Colonic mucosa (tissue), 4 donors: ENCODE results near the gene PKD2L1. TPM values are rescaled to one million over a fixed set of nuclear protein-coding genes. Genes with fewer than 3 reads are reported as not detected.

Source experiments
- DNase-seq: peaks from one replicate; pipeline ENCODE4 v3.0.0-alpha.2; 2020
- H3K27ac ChIP-seq: fragments of 200-600 bp; one replicate; pipeline ENCODE4 v1.8.0; 2021
- H3K27me3 ChIP-seq: fragments of 200-600 bp; one replicate; pipeline ENCODE4 v1.8.0; 2021
- H3K36me3 ChIP-seq: fragments of 200-600 bp; one replicate; pipeline ENCODE4 v1.8.0; 2021
- H3K4me1 ChIP-seq: fragments of 200-600 bp; one replicate; pipeline ENCODE4 v1.8.0; 2021; ENCODE audit warnings: mild to moderate bottlenecking
- H3K4me3 ChIP-seq: fragments of 200-600 bp; one replicate; pipeline ENCODE4 v1.8.0; 2021
- H3K9ac ChIP-seq, 2 donors: one replicate each; pipeline ENCODE4 v1.7.0; 2013; ENCODE audit warnings: control low read depth in 2 of 2, low read depth in 2 of 2, low read length in 2 of 2
- H3K9me3 ChIP-seq: fragments of 200-600 bp; one replicate; pipeline ENCODE4 v1.8.0; 2021
- intact Hi-C: fragments of 100-400 bp; cut with DNase I; formaldehyde crosslinking; loops from one replicate; pipeline ENCODE4 v1.14.1; 2022
- total RNA-seq, 2 donors: library from RNA; stranded (reverse); fragmentation: NEBNext Ultra II Directional in 1 of 2; extraction: Animal tissue kit (Norgen Biotek cat#: 25700) in 1 of 2; gene quantifications; one replicate each; pipeline ENCODE4 v1.2.1, GENCODE V29; 2021
- TF ChIP-seq, protein P1 (sequence below): fragments of 200-600 bp; IDR thresholded peaks from one replicate; pipeline ENCODE4 v1.8.0; 2022; ENCODE audit warnings: antibody characterized with exemption, mild to moderate bottlenecking
- donor health status: healthy.
- donor health status: DM: no; HTN: no; CAD: no.
- donor health status: DM: no; HTN: no; CAD: no.

Gene PKD2L1
- total RNA-seq, 2 donors from 2014 or later = 0.50 to 0.52 TPM

DNA sequence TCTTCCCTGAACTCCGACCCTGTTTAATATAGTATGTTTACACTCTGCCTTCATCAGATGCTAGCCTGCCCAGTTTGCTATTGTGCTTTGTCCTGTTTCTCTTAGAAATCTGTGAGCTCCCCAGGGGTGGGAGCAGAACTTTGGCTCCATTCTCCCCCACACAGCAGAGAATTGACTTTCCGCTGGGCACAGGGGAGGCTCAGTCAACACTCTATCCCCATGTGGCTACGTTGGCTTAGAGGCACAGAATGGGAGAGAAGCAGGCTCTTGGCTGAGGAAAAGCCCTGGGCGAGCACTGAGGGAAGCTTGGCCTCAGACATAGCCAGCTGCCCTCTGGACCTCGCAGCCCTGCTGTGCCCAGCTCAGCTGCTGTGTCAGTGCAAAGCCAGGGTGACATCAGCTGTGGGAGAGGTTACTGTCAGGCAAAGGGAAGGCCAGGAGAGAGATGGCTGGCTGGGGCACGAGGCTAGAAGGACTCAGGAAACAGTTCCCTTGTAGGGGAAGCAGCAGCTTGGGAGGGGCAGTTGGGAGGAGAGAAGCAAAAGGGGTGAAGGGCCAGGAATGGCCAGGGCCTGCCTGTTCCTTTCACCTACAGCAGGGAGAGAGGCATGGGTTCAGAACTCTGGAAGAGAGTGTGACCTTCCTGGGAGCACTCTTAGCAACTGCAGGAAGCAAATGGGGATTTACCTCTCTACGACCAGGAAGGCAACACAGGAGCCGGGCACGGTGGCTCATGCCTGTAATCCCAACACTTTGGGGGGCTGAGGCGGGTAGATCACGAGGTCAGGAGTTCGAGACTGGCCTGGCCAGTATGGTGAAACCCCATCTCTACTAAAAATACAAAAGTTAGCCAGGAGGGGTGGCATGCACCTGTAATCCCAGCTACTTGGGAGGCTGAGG is 11.2 kb upstream of the PKD2L1 start:
- intact Hi-C loops = loop anchor here (5.0 kb wide), 1 partner anchor 176 kb away; the partner anchor contains the start of gene SEC31B

DNA sequence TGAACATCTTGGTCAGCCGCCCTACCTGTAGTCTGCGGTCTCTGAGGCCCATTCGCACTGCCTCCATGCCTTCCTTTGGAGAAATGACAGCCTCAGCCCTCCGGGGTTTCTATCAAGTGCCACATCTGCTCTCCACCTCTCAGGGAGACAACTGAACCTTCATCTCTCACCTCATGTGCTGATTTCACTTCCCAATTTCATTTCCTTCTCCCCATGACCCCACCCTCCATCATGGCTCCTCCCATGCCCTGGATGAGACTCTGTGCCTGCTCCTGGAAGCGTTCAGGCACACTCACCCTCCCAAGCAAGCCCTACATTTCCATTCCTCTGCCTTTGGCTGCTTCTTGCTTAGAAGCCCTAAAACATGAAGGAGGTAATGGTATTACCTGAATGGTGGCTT is 9.2 kb upstream of the PKD2L1 start:
- H3K9me3 ChIP-seq = no peaks in the 10 kb centered on the region
- no peaks in the 10 kb centered on the region for H3K4me1 ChIP-seq
- no peak overlapping the region for H3K27ac ChIP-seq
- TF ChIP-seq, protein P1, sequence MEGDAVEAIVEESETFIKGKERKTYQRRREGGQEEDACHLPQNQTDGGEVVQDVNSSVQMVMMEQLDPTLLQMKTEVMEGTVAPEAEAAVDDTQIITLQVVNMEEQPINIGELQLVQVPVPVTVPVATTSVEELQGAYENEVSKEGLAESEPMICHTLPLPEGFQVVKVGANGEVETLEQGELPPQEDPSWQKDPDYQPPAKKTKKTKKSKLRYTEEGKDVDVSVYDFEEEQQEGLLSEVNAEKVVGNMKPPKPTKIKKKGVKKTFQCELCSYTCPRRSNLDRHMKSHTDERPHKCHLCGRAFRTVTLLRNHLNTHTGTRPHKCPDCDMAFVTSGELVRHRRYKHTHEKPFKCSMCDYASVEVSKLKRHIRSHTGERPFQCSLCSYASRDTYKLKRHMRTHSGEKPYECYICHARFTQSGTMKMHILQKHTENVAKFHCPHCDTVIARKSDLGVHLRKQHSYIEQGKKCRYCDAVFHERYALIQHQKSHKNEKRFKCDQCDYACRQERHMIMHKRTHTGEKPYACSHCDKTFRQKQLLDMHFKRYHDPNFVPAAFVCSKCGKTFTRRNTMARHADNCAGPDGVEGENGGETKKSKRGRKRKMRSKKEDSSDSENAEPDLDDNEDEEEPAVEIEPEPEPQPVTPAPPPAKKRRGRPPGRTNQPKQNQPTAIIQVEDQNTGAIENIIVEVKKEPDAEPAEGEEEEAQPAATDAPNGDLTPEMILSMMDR = no peak
- H3K36me3 ChIP-seq = no peaks in the 10 kb centered on the region
- no peaks in the 10 kb centered on the region for H3K27me3 ChIP-seq
- no peak overlapping the region for H3K4me3 ChIP-seq
- intact Hi-C loops = loop anchor here (2.0 kb wide), 1 partner anchor 94 kb away; no protein-coding TSS in a partner anchor
- DNase-seq = no peak
- H3K9ac ChIP-seq = no peak overlapping the region

More for the DNA sequence above, 11.2 kb upstream of the PKD2L1 start:
- TF ChIP-seq, protein P1 = no peak
- Histone ChIP-seq H3K4me3 (no peak overlapping the region), H3K27ac (no peak overlapping the region), H3K27me3 (no peaks in the 10 kb centered on the region), H3K9ac (peak overlapping the region in 1 of 2 donors; percentile 29), H3K9me3 (no peaks in the 10 kb centered on the region), H3K36me3 (no peaks in the 10 kb centered on the region), H3K4me1 (no peaks in the 10 kb centered on the region)
- no peak for DNase-seq

DNA sequence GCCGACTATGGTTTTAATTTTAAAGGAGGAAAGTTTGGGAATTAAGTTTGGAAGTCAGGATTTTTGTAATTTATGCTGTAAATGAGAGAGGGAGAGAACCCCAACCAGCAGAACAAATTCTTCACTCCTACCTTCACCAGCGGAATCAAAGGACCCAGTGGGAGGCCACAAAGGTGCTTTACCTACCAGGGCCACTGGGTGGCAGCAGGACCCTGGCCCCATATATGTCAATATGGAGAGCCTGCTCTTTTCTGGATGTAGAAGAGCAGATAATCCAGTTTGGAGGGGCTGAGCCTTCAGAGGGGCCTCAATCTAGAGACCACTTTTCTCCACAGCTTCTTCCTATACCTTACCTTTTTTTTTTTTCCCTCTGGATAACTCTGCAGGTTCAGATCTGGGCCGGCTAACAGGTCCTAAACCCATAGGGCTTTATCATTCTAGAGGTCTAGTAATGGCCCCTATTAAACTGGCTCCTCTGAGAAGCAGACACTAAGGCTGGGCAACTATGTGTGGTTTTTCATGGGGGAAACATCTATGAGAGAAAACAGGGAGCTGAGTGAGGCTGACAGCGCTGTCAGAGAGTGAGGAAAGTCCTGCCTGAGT is 8.5 kb upstream of the PKD2L1 start:
- H3K27ac ChIP-seq = no peak overlapping the region
- no peaks in the 10 kb centered on the region for H3K27me3 ChIP-seq
- no peak overlapping the region for H3K4me3 ChIP-seq
- H3K36me3 ChIP-seq = no peaks in the 10 kb centered on the region
- H3K9ac ChIP-seq = no peak overlapping the region
- no peaks in the 10 kb centered on the region for H3K4me1 ChIP-seq
- DNase-seq = peak; percentile 82
- intact Hi-C loops = loop anchor here (2.0 kb wide), 1 partner anchor 94 kb away; no protein-coding TSS in a partner anchor
- no peaks in the 10 kb centered on the region for H3K9me3 ChIP-seq
- TF ChIP-seq, protein P1 = peak; percentile 90

DNA sequence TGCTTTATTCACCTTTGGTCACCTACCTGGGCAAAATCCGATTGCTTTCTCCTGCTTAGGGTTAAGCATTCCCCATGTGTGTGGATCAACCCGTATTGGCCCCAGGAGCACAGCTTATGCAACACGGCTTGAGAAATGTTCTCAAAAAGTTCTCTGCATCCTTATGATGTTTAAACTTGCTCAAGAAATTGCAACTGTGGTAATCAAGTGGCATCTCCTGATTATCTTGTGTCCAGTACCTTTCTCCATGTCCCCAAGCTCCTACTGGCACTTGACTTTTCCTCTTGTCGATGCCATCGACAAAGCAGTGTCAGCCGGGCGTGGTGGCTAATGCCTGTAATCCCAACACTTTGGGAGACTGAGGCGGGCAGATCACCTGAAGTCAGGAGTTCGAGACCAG is 4.7 kb upstream of the PKD2L1 start:
- no peak overlapping the region for H3K27ac ChIP-seq
- H3K36me3 ChIP-seq = no peaks in the 10 kb centered on the region
- no peak overlapping the region for H3K9ac ChIP-seq
- DNase-seq = no peak
- H3K27me3 ChIP-seq = no peaks in the 10 kb centered on the region
- intact Hi-C loops = no loop called here
- TF ChIP-seq, protein P1 = no peak
- no peaks in the 10 kb centered on the region for H3K4me1 ChIP-seq
- H3K4me3 ChIP-seq = no peak overlapping the region
- H3K9me3 ChIP-seq = no peaks in the 10 kb centered on the region

DNA sequence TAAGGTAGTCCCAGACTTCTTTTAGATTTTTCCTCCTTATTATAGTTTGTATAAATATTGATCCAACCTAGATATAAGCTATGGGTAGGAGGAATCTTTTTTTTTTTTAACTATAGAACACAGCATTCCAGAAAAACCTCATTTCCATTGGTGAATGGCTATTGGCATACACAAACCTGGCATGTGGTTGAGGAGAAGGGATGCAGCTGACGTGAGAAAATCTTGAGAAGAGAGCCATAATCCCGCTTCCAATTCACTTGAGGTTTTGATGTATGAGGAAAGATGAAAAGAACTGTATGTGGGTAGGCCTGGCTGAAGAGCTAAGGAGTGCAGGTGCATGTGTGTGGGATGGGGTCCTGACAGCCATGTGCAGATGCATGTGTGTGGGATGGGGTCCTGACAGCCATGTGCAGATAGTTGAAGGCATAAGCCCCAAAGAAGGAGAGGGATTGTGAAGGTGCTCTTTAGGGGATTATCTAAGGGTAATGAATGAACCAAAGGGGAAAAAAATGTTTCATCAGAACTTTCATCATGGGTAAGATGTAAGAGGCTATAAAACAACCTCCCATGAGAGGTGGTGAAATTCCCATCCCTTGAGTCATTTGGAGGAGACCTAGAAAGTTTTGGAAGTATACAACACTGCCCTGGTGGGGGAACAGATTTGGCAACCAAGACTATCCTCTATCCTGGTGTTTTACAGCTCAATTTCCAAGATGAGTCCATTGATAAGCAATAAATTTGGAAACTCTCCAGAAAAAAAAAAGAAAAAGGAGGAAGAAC is 3.8 kb upstream of the PKD2L1 start:
- no peak for DNase-seq
- H3K4me3 ChIP-seq = no peak overlapping the region
- no peaks in the 10 kb centered on the region for H3K36me3 ChIP-seq
- no peak overlapping the region for H3K27ac ChIP-seq
- H3K4me1 ChIP-seq = no peaks in the 10 kb centered on the region
- TF ChIP-seq, protein P1 = no peak
- H3K9ac ChIP-seq = no peak overlapping the region
- intact Hi-C loops = no loop called here
- no peaks in the 10 kb centered on the region for H3K9me3 ChIP-seq
- no peaks in the 10 kb centered on the region for H3K27me3 ChIP-seq
